Measurements from ENCODE around the gene RHOH. TPM values are rescaled to one million over a fixed set of nuclear protein-coding genes. Genes with fewer than 3 reads are reported as not detected.
A peak's percentile ranks its signal among the peaks of the same experiment; 100 is the strongest.
"Not testable (repeated sequence)": the region's sequence is repeated elsewhere in the genome, so short reads cannot be mapped to it uniquely, and the experiment has no call there.

RHOH gene
- total RNA-seq = 3.2 and 3.7 TPM in 2 replicates
- long read RNA-seq, full-length matches to known transcripts = 13 of 14 reads
- long read RNA-seq, partial matches to known transcripts = 1 of 14 reads
- long read RNA-seq, other reads (novel, unspliced or antisense) = 0 of 14 reads

- H3K36me3 Mint-ChIP-seq (ENCODE audit: low read depth) = no peaks in the 10 kb centered on the region
- TF ChIP-seq CTCF (conservative IDR thresholded peaks at IDR 0.05) = no peak
- no peaks in the 10 kb centered on the region for H3K27me3 Mint-ChIP-seq (ENCODE audit: low read depth)
- H3K4me1 Mint-ChIP-seq = peaks cover 19% of the 10 kb centered on the region
- no peak for DNase-seq (ENCODE audit: low read depth, low spot score)
- no peaks in the 10 kb centered on the region for H3K9me3 Mint-ChIP-seq
- peak within 1 kb of the TSS; percentile 74 for H3K4me3 Mint-ChIP-seq
- peak within 1 kb of the TSS; percentile 91 for H3K27ac Mint-ChIP-seq (ENCODE audit: unreplicated experiment)
Observed at GRCh38 chr4:40196724-40197281, at the start of gene RHOH. Gene RHOH (plus strand): TSS chr4:40197031. CDS start chr4:40243387, 46,356 bp downstream.

GRCh38 chr4:40147490-40147889 is 49.3 kb upstream of the RHOH start:
- not testable (repeated sequence) for H3K27me3 Mint-ChIP-seq (ENCODE audit: low read depth); H3K4me3 Mint-ChIP-seq; H3K4me1 Mint-ChIP-seq; DNase-seq (ENCODE audit: low read depth, low spot score); H3K9me3 Mint-ChIP-seq; H3K27ac Mint-ChIP-seq (ENCODE audit: unreplicated experiment)
- H3K36me3 Mint-ChIP-seq (ENCODE audit: low read depth) = peaks cover 45% of the 10 kb centered on the region

- no peaks in the 10 kb centered on the region for H3K4me1 Mint-ChIP-seq
- peaks cover 33% of the 10 kb centered on the region for H3K36me3 Mint-ChIP-seq (ENCODE audit: low read depth)
- H3K9me3 Mint-ChIP-seq = peaks cover 7% of the 10 kb centered on the region
- DNase-seq (ENCODE audit: low read depth, low spot score) = peak; percentile 54
- TF ChIP-seq CTCF (conservative IDR thresholded peaks at IDR 0.05) = peak; percentile 90
- no peak overlapping the region for H3K27ac Mint-ChIP-seq (ENCODE audit: unreplicated experiment)
- H3K4me3 Mint-ChIP-seq = no peak overlapping the region
- H3K27me3 Mint-ChIP-seq (ENCODE audit: low read depth) = no peaks in the 10 kb centered on the region
Observed at GRCh38 chr4:40149960-40150385, 46.9 kb upstream of the RHOH start.

GRCh38 chr4:40150932-40151331 is 45.9 kb upstream of the RHOH start:
- Mint-ChIP-seq H3K9me3 (peaks cover 7% of the 10 kb centered on the region), H3K4me3 (no peak overlapping the region), H3K27ac (ENCODE audit: unreplicated experiment) (no peak overlapping the region), H3K4me1 (no peaks in the 10 kb centered on the region), H3K36me3 (ENCODE audit: low read depth) (peaks cover 30% of the 10 kb centered on the region), H3K27me3 (ENCODE audit: low read depth) (no peaks in the 10 kb centered on the region)
- no peak for DNase-seq (ENCODE audit: low read depth, low spot score)
- no peak for TF ChIP-seq CTCF (conservative IDR thresholded peaks at IDR 0.05)

GRCh38 chr4:40152637-40153036 is 44.2 kb upstream of the RHOH start:
- no peak overlapping the region for H3K4me3 Mint-ChIP-seq
- no peaks in the 10 kb centered on the region for H3K4me1 Mint-ChIP-seq
- H3K36me3 Mint-ChIP-seq (ENCODE audit: low read depth) = peaks cover 23% of the 10 kb centered on the region
- TF ChIP-seq CTCF (conservative IDR thresholded peaks at IDR 0.05) = no peak
- H3K27ac Mint-ChIP-seq (ENCODE audit: unreplicated experiment) = no peak overlapping the region
- no peak for DNase-seq (ENCODE audit: low read depth, low spot score)
- peaks cover 7% of the 10 kb centered on the region for H3K9me3 Mint-ChIP-seq
- no peaks in the 10 kb centered on the region for H3K27me3 Mint-ChIP-seq (ENCODE audit: low read depth)

- no peak for DNase-seq (ENCODE audit: low read depth, low spot score)
- Mint-ChIP-seq H3K36me3 (ENCODE audit: low read depth) (peaks cover 10% of the 10 kb centered on the region), H3K4me3 (no peak overlapping the region), H3K27ac (ENCODE audit: unreplicated experiment) (no peak overlapping the region), H3K4me1 (no peaks in the 10 kb centered on the region), H3K9me3 (no peaks in the 10 kb centered on the region), H3K27me3 (ENCODE audit: low read depth) (no peaks in the 10 kb centered on the region)
- no peak for TF ChIP-seq CTCF (conservative IDR thresholded peaks at IDR 0.05)
Observed at GRCh38 chr4:40157436-40157835, 39.4 kb upstream of the RHOH start.
